CD4-positive, alpha-beta T cell (primary cell): Measurements from ENCODE around the gene TMEM131. TPM values are rescaled to one million over a fixed set of nuclear protein-coding genes. Genes with fewer than 3 reads are reported as not detected.

Experiments
- ATAC-seq: fragments of 200-7000 bp; cut with Tn5 transposase; one replicate; pipeline ENCODE4 v1.10.0; 2022; ENCODE audit warnings: mild to moderate bottlenecking; ENCODE audit not compliant: poor library complexity
- CTCF ChIA-PET: fragments of 350-600 bp; sonication (Branson Sonifier 250); formaldehyde crosslinking; loops from one replicate; lab custom pipeline; 2021; ENCODE audit warnings: antibody characterized with exemption, inconsistent platforms; lab: Charles Lee
- POLR2A ChIA-PET: fragments of 350-600 bp; sonication (Branson Sonifier 250); formaldehyde crosslinking; loops from one replicate; lab custom pipeline; 2021; ENCODE audit warnings: antibody characterized with exemption, inconsistent platforms; lab: Charles Lee
- DNase-seq, 14 experiments: peaks; one replicate each; pipeline ENCODE4 v3.0.0-alpha.2; 2013 to 2020; ENCODE audit warnings: mixed read lengths in 2 of 14
- H3K27ac ChIP-seq, 2 donors: one replicate each; pipeline versions ENCODE4 v1.5.1 to v1.7.0; 2013; ENCODE audit warnings: low read length in 2 of 2, low read depth in 1 of 2, mild to moderate bottlenecking in 1 of 2
- H3K27me3 ChIP-seq, 2 experiments: 1 replicate in 1 of 2; 2 replicates in 1 of 2; pipeline versions ENCODE4 v1.6.1 to v1.7.0; 2013; ENCODE audit warnings: low read length in 2 of 2, control low read depth in 1 of 2, mild to moderate bottlenecking in 1 of 2, moderate library complexity in 1 of 2; ENCODE audit not compliant: insufficient read depth in 2 of 2, control insufficient read depth in 1 of 2
- H3K36me3 ChIP-seq: one replicate; pipeline ENCODE4 v1.6.1; 2013; ENCODE audit warnings: low read length, control low read depth; ENCODE audit not compliant: insufficient read depth
- H3K4me1 ChIP-seq: one replicate; pipeline ENCODE4 v1.6.1; 2013; ENCODE audit warnings: low read length, control low read depth; ENCODE audit not compliant: insufficient read depth
- H3K4me3 ChIP-seq: one replicate; pipeline ENCODE4 v1.5.1; 2013; ENCODE audit warnings: mild to moderate bottlenecking, low read length, moderate library complexity
- H3K9me3 ChIP-seq, 2 experiments: 1 replicate in 1 of 2; 2 replicates in 1 of 2; pipeline versions ENCODE4 v1.6.1 to v1.7.0; 2013; ENCODE audit warnings: low read length in 2 of 2, mild to moderate bottlenecking in 2 of 2, control low read depth in 1 of 2, moderate library complexity in 1 of 2; ENCODE audit not compliant: control insufficient read depth in 1 of 2, insufficient read depth in 1 of 2
- H3K27ac Mint-ChIP-seq: one replicate; pipeline ENCODE4 v1.8.0; 2020; ENCODE audit warnings: mixed read lengths
- H3K27me3 Mint-ChIP-seq: one replicate; pipeline ENCODE4 v1.8.0; 2021; ENCODE audit warnings: mixed read lengths
- H3K36me3 Mint-ChIP-seq: one replicate; pipeline ENCODE4 v1.8.0; 2021; ENCODE audit warnings: low read depth, mixed read lengths
- H3K4me1 Mint-ChIP-seq: one replicate; pipeline ENCODE4 v1.8.0; 2021; ENCODE audit warnings: low read depth, mixed read lengths
- H3K4me3 Mint-ChIP-seq: one replicate; pipeline ENCODE4 v1.8.0; 2020; ENCODE audit warnings: mild to moderate bottlenecking, mixed read lengths
- H3K9me3 Mint-ChIP-seq: one replicate; pipeline ENCODE4 v1.8.0; 2020; ENCODE audit warnings: mixed read lengths
- CTCF ChIP-seq: fragments of 200-600 bp; IDR thresholded peaks from one replicate; pipeline ENCODE4 v1.8.0; 2022; ENCODE audit warnings: antibody characterized with exemption, mild to moderate bottlenecking
- intact Hi-C, 2 experiments: fragments of 100-400 bp; cut with DNase I in 1 of 2; cut with micrococcal nuclease in 1 of 2; formaldehyde crosslinking; loops; one replicate each; pipeline versions ENCODE4 v1.15.1 to v1.9.0; 2023 to 2025; cut with DNase I, micrococcal nuclease
- total RNA-seq, 174 experiments: library from RNA in 2 of 174; stranded (reverse) in 2 of 174; gene quantifications; one replicate each; pipeline ENCODE4 v1.2.3 and lab custom pipeline; 2021 to 2026

TMEM131 gene
- total RNA-seq, 2 experiments from 2014 or later, result 29.2 to 33.6 TPM

DNA sequence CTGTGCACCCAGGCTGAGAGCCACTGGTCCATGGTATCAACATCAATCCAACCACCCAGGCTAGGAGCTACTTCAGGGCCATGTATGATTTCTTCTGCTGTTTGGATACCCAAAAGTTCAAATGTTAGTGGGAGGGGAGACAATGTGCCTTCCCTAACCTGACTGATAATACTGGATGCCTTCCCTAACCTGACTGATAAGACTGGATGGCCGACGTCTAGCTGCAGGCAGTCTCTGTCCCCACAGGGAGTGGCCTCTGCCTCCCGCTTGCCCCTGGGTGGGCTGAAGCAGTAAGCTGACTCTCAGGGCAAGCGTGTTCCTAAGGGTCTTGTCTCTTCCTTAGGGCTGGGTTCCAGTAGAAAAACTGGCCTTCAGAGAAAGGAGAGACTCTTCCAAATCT, 216.6 kb downstream of the TMEM131 start:
- Mint-ChIP-seq H3K36me3 (peaks cover 51% of the 10 kb centered on the region), H3K27me3 (no peaks in the 10 kb centered on the region), H3K27ac (no peak overlapping the region), H3K4me1 (no peaks in the 10 kb centered on the region), H3K9me3 (no peaks in the 10 kb centered on the region), H3K4me3 (no peak overlapping the region)
- CTCF ChIA-PET, result no interaction called here
- POLR2A ChIA-PET, result no interaction called here
- H3K4me1 ChIP-seq, result no peaks in the 10 kb centered on the region
- DNase-seq (no peak), ATAC-seq (no peak)
- no peak overlapping the region for H3K4me3 ChIP-seq
- no peak overlapping the region for H3K27ac ChIP-seq
- H3K9me3 ChIP-seq, result no peaks in the 10 kb centered on the region
- intact Hi-C loops, result no loop called here
- H3K36me3 ChIP-seq, result peaks cover 18% of the 10 kb centered on the region
- H3K27me3 ChIP-seq, result no peaks in the 10 kb centered on the region
- no peak for TF ChIP-seq CTCF

GRCh38 chr2:97775074-97775473, 220.7 kb downstream of the TMEM131 start:
- ATAC-seq (no peak), DNase-seq (no peak)
- Mint-ChIP-seq H3K4me3 (no peak overlapping the region), H3K4me1 (no peaks in the 10 kb centered on the region), H3K27ac (no peak overlapping the region), H3K9me3 (no peaks in the 10 kb centered on the region), H3K27me3 (no peaks in the 10 kb centered on the region), H3K36me3 (peaks cover 79% of the 10 kb centered on the region)
- intact Hi-C loops, result no loop called here
- H3K9me3 ChIP-seq, result no peaks in the 10 kb centered on the region
- no peak overlapping the region for H3K27ac ChIP-seq
- no peak for TF ChIP-seq CTCF
- H3K4me1 ChIP-seq, result no peaks in the 10 kb centered on the region
- peaks cover 25% of the 10 kb centered on the region for H3K36me3 ChIP-seq
- CTCF ChIA-PET, result interaction anchor here (1.6 kb wide), 1 partner anchor 184 kb away, joined by 4 read pairs; no protein-coding TSS in a partner anchor
- no peak overlapping the region for H3K4me3 ChIP-seq
- POLR2A ChIA-PET, result no interaction called here
- H3K27me3 ChIP-seq, result no peaks in the 10 kb centered on the region

- ChIA-PET CTCF (interaction anchor here (0.5 to 1.6 kb wide), 2 partner anchors 96 to 184 kb away, joined by 3 to 4 read pairs; no protein-coding TSS in a partner anchor), POLR2A (no interaction called here)
- Mint-ChIP-seq H3K36me3 (peaks cover 80% of the 10 kb centered on the region), H3K27me3 (no peaks in the 10 kb centered on the region), H3K4me3 (no peak overlapping the region), H3K4me1 (no peaks in the 10 kb centered on the region), H3K27ac (no peak overlapping the region), H3K9me3 (no peaks in the 10 kb centered on the region)
- TF ChIP-seq CTCF, result no peak
- intact Hi-C loops, result no loop called here
- Histone ChIP-seq H3K4me3 (no peak overlapping the region), H3K4me1 (no peaks in the 10 kb centered on the region), H3K27me3 (no peaks in the 10 kb centered on the region), H3K27ac (no peak overlapping the region), H3K9me3 (no peaks in the 10 kb centered on the region), H3K36me3 (peaks cover 25% of the 10 kb centered on the region)
- DNase-seq, result no peak
- no peak for ATAC-seq
These were observed 221.3 kb downstream of the TMEM131 start for GRCh38 chr2:97774425-97774824.
